Measurements from ENCODE around the gene TNFSF10.
"Not testable (repeated sequence)": the region's sequence is repeated elsewhere in the genome, so short reads cannot be mapped to it uniquely, and the experiment has no call there.

The TNFSF10 gene

GRCh38 chr3:172544404-172544803 is 21.2 kb upstream of the TNFSF10 start:
- in situ Hi-C loops (cut with MboI; ENCODE audit: low sequenced_read_pairs) = no loop called here

GRCh38 chr3:172543884-172544283 is 20.7 kb upstream of the TNFSF10 start:
- in situ Hi-C loops (cut with MboI; ENCODE audit: low sequenced_read_pairs) = no loop called here

- in situ Hi-C loops (cut with MboI; ENCODE audit: low sequenced_read_pairs) = no loop called here
These were observed 20.2 kb upstream of the TNFSF10 start for GRCh38 chr3:172543419-172543818.

- in situ Hi-C loops (cut with MboI; ENCODE audit: low sequenced_read_pairs) = no loop called here
These were observed 19.8 kb upstream of the TNFSF10 start for GRCh38 chr3:172542999-172543398.

- in situ Hi-C loops (cut with MboI; ENCODE audit: low sequenced_read_pairs) = no loop called here
These were observed 18.8 kb upstream of the TNFSF10 start for GRCh38 chr3:172541945-172542488.

- in situ Hi-C loops (cut with MboI; ENCODE audit: low sequenced_read_pairs) = no loop called here
These were observed 16.8 kb upstream of the TNFSF10 start for GRCh38 chr3:172540049-172540448.

GRCh38 chr3:172539273-172539672 is 16.0 kb upstream of the TNFSF10 start:
- in situ Hi-C loops (cut with MboI; ENCODE audit: low sequenced_read_pairs) = no loop called here

- in situ Hi-C loops (cut with MboI; ENCODE audit: low sequenced_read_pairs) = no loop called here
These were observed 15.3 kb upstream of the TNFSF10 start for GRCh38 chr3:172538368-172539151.

- in situ Hi-C loops (cut with MboI; ENCODE audit: low sequenced_read_pairs) = no loop called here
These were observed 14.4 kb upstream of the TNFSF10 start for GRCh38 chr3:172537507-172538158.

GRCh38 chr3:172536993-172537419 is 13.8 kb upstream of the TNFSF10 start:
- in situ Hi-C loops (cut with MboI; ENCODE audit: low sequenced_read_pairs) = no loop called here

GRCh38 chr3:172536505-172536904 is 13.3 kb upstream of the TNFSF10 start:
- in situ Hi-C loops (cut with MboI; ENCODE audit: low sequenced_read_pairs) = no loop called here

GRCh38 chr3:172530566-172530965 is 7.3 kb upstream of the TNFSF10 start:
- in situ Hi-C loops (cut with MboI; ENCODE audit: low sequenced_read_pairs) = no loop called here

- in situ Hi-C loops (cut with MboI; ENCODE audit: low sequenced_read_pairs) = no loop called here
These were observed 6.9 kb upstream of the TNFSF10 start for GRCh38 chr3:172530101-172530561.

- in situ Hi-C loops (cut with MboI; ENCODE audit: low sequenced_read_pairs) = no loop called here
These were observed 5.4 kb upstream of the TNFSF10 start for GRCh38 chr3:172528677-172529076.

GRCh38 chr3:172527306-172527705 is 4.1 kb upstream of the TNFSF10 start:
- in situ Hi-C loops (cut with MboI; ENCODE audit: low sequenced_read_pairs) = no loop called here

- in situ Hi-C loops (cut with MboI; ENCODE audit: low sequenced_read_pairs) = no loop called here
These were observed 1.9 kb upstream of the TNFSF10 start for GRCh38 chr3:172525116-172525613.

GRCh38 chr3:172524611-172525010 is 1.4 kb upstream of the TNFSF10 start:
- in situ Hi-C loops (cut with MboI; ENCODE audit: low sequenced_read_pairs) = no loop called here

- in situ Hi-C loops (cut with MboI; ENCODE audit: low sequenced_read_pairs) = not testable (repeated sequence)
These were observed 1.1 kb downstream of the TNFSF10 start for GRCh38 chr3:172521837-172522726.

GRCh38 chr3:172520301-172520831 is 2.9 kb downstream of the TNFSF10 start:
- in situ Hi-C loops (cut with MboI; ENCODE audit: low sequenced_read_pairs) = no loop called here

GRCh38 chr3:172519740-172520139 is 3.5 kb downstream of the TNFSF10 start:
- in situ Hi-C loops (cut with MboI; ENCODE audit: low sequenced_read_pairs) = no loop called here
